Measurements from ENCODE around the gene KRTAP5-7.

DNA sequence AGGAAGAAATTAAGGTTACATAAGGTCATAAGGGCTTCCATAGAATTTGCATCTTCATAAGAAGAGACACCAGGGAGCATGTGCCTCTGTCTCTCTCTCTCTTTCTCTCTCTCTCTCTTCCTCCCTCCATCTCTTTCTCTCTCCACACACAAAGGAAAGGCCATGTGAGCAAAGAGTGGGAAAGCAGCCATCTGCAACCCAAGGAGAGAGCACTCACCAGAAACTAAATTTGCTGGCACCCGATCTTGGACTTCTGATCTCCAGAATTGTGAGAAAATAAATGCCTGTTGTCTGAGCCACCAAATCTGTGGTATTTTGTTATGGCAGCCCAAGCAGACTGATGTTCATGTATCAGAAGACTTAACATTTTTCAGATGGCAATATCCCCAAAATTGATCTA, 31.9 kb downstream of the KRTAP5-7 start:
- TF ChIP-seq CTCF (IDR thresholded peaks at IDR 0.05; ENCODE audit: insufficient read depth, low read length, poor library complexity, severe bottlenecking) = no peak
- TF ChIP-seq EZH2phosphoT487 (conservative IDR thresholded peaks at IDR 0.05; ENCODE audit: low read length) = no peak
